Keratinocyte (primary cell): ENCODE measurements around the gene CHD1. TPM values are rescaled to one million over a fixed set of nuclear protein-coding genes. Genes with fewer than 3 reads are reported as not detected.

Source experiments
- DNase-seq: peaks from one replicate; pipeline ENCODE4 v3.0.0-alpha.2; 2011; ENCODE audit warnings: low read depth, missing footprints, low spot score
- FAIRE-seq: peaks from 2 replicates; lab custom pipeline; 2011; peaks lifted over from hg19 to GRCh38; lab: Jason Lieb, UNC
- H2AFZ ChIP-seq: 2 replicates; pipeline ENCODE4 v1.6.0; 2012; ENCODE audit warnings: low read length, control low read depth, inconsistent platforms; ENCODE audit not compliant: control insufficient read depth
- H3K27ac ChIP-seq: 2 replicates; pipeline ENCODE4 v1.5.1; 2011; ENCODE audit warnings: low read length; ENCODE audit not compliant: control insufficient read depth, insufficient read depth
- H3K27me3 ChIP-seq: 3 replicates; pipeline ENCODE4 v1.6.0; 2011; ENCODE audit warnings: low read length; ENCODE audit not compliant: control insufficient read depth, insufficient read depth; ENCODE audit errors: extremely low read depth
- H3K36me3 ChIP-seq, 2 experiments: 2 replicates in 1 of 2; 3 replicates in 1 of 2; pipeline ENCODE4 v1.5.1; 2011; ENCODE audit warnings: low read length in 2 of 2, mild to moderate bottlenecking in 1 of 2; ENCODE audit not compliant: control insufficient read depth in 2 of 2, insufficient read depth in 2 of 2; ENCODE audit errors: extremely low read depth in 1 of 2
- H3K4me1 ChIP-seq: 3 replicates; pipeline ENCODE4 v1.5.1; 2011; ENCODE audit warnings: low read length; ENCODE audit not compliant: control insufficient read depth, insufficient read depth; ENCODE audit errors: extremely low read depth
- H3K4me2 ChIP-seq: 3 replicates; pipeline ENCODE4 v1.6.0; 2011; ENCODE audit warnings: low read depth, low read length; ENCODE audit not compliant: control insufficient read depth, insufficient read depth; ENCODE audit errors: extremely low read depth
- H3K4me3 ChIP-seq, 3 experiments: fragments of 200-600 bp in 1 of 3; sonication (generic) in 1 of 3; 2 replicates in 2 of 3; 3 replicates in 1 of 3; pipeline ENCODE4 v1.5.1; 2011 to 2016; ENCODE audit warnings: low read length in 3 of 3, mild to moderate bottlenecking in 3 of 3, control low read depth in 2 of 3, inconsistent platforms in 1 of 3, low read depth in 1 of 3, mixed read lengths in 1 of 3, mixed run types in 1 of 3, moderate library complexity in 1 of 3; ENCODE audit not compliant: control insufficient read depth in 2 of 3, insufficient read depth in 2 of 3; ENCODE audit errors: extremely low read depth in 1 of 3
- H3K79me2 ChIP-seq: 2 replicates; pipeline ENCODE4 v1.6.0; 2012; ENCODE audit warnings: low read length; ENCODE audit not compliant: control insufficient read depth, insufficient read depth
- H3K9ac ChIP-seq: 3 replicates; pipeline ENCODE4 v1.6.0; 2011; ENCODE audit warnings: low read length; ENCODE audit not compliant: control insufficient read depth, insufficient read depth; ENCODE audit errors: extremely low read depth
- H3K9me1 ChIP-seq: 3 replicates; pipeline ENCODE4 v1.6.0; 2011; ENCODE audit warnings: low read length; ENCODE audit not compliant: control insufficient read depth, insufficient read depth; ENCODE audit errors: extremely low read depth
- H3K9me3 ChIP-seq: 2 replicates; pipeline ENCODE4 v1.5.1; 2012; ENCODE audit warnings: low read depth, low read length; ENCODE audit not compliant: control insufficient read depth
- H4K20me1 ChIP-seq: 3 replicates; pipeline ENCODE4 v1.6.0; 2011; ENCODE audit warnings: low read length; ENCODE audit not compliant: control insufficient read depth, insufficient read depth; ENCODE audit errors: extremely low read depth
- EZH2 ChIP-seq: IDR thresholded peaks from one replicate; pipeline ENCODE4 v1.6.1; 2012; ENCODE audit warnings: inconsistent platforms, mild to moderate bottlenecking, low read length, moderate library complexity
- dilution Hi-C: fragments of 300-500 bp; cut with MboI; formaldehyde crosslinking; loops from one replicate; pipeline ENCODE4 v1.7.0; 2020; ENCODE audit warnings: low sequenced_read_pairs; ENCODE audit not compliant: extremely low pct_ligation_motif_present
- polyA plus RNA-seq, 5 experiments: library from polyadenylated mRNA; depleted of rRNA in 3 of 5; stranded (reverse) in 3 of 5; stranded (forward) in 1 of 5; unstranded in 1 of 5; fragments of >200 nt; gene quantifications; 1 replicate in 1 of 5; 2 replicates in 3 of 5; 3 replicates in 1 of 5; pipeline versions ENCODE4 v1.2.1 to v1.2.3, GENCODE V29; 2011 to 2012; ENCODE audit warnings: missing spikeins in 2 of 5, low read depth in 1 of 5, low replicate concordance in 1 of 5
- TF ChIP-seq, protein P1 (sequence below), 3 experiments: IDR thresholded peaks in 1 of 3; conservative IDR thresholded peaks in 1 of 3; optimal IDR thresholded peaks in 1 of 3; 2 replicates in 2 of 3; 3 replicates in 1 of 3; pipeline versions ENCODE3 to v1.5.1; 2011; ENCODE audit warnings: low read length in 3 of 3, mild to moderate bottlenecking in 3 of 3, moderate library complexity in 2 of 3, control low read depth in 1 of 3, inconsistent platforms in 1 of 3; ENCODE audit not compliant: insufficient read depth in 2 of 3; ENCODE audit errors: extremely low read depth in 1 of 3

Gene CHD1
- polyA plus RNA-seq, 1 donor (not counting 4 experiments of a cell fraction or from before 2014, with no cell fraction given), result 26.5 TPM

DNA sequence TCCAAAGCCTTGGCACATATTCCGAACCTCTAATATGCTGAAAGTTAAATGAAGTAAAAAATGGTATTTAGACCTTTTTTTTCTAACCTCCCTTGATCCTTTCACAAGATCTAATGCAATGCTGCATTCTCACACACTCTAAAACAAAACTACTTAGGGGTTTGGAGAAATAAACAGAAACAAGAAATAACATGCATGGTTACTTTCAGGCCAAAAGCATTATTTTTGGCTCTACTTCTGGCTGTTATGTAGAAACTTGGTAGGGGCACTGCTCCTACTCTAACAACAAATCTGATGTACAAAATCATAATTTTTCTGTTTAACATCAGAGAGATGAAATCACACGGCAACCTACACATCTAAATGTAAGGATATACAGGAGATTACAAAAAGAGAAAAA is 51.2 kb downstream of the CHD1 start:
- Histone ChIP-seq H3K9me3 (no peaks in the 10 kb centered on the region), H3K79me2 (peaks cover 2% of the 10 kb centered on the region), H3K9me1 (no peaks in the 10 kb centered on the region), H3K27ac (no peak overlapping the region), H3K9ac (no peak overlapping the region), H3K27me3 (no peaks in the 10 kb centered on the region), H3K36me3 (peaks cover 1 to 4% of the 10 kb centered on the region in 2 experiments), H4K20me1 (no peaks in the 10 kb centered on the region), H3K4me3 (no peak overlapping the region), H2AFZ (no peak overlapping the region), H3K4me2 (no peak overlapping the region), H3K4me1 (peaks cover 3% of the 10 kb centered on the region)
- TF ChIP-seq, protein P1, sequence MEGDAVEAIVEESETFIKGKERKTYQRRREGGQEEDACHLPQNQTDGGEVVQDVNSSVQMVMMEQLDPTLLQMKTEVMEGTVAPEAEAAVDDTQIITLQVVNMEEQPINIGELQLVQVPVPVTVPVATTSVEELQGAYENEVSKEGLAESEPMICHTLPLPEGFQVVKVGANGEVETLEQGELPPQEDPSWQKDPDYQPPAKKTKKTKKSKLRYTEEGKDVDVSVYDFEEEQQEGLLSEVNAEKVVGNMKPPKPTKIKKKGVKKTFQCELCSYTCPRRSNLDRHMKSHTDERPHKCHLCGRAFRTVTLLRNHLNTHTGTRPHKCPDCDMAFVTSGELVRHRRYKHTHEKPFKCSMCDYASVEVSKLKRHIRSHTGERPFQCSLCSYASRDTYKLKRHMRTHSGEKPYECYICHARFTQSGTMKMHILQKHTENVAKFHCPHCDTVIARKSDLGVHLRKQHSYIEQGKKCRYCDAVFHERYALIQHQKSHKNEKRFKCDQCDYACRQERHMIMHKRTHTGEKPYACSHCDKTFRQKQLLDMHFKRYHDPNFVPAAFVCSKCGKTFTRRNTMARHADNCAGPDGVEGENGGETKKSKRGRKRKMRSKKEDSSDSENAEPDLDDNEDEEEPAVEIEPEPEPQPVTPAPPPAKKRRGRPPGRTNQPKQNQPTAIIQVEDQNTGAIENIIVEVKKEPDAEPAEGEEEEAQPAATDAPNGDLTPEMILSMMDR (optimal IDR thresholded peaks at IDR 0.05 in 1 of 3, IDR thresholded peaks at IDR 0.05 in 1 of 3, conservative IDR thresholded peaks at IDR 0.05 in 1 of 3; ENCODE audit: extremely low read depth in 1 of 3, insufficient read depth in 2 of 3, low read length in 3 of 3), result no peak
- TF ChIP-seq EZH2, result no peak
- FAIRE-seq (no peak), DNase-seq (no peak)
- dilution Hi-C loops, result no loop called here

DNA sequence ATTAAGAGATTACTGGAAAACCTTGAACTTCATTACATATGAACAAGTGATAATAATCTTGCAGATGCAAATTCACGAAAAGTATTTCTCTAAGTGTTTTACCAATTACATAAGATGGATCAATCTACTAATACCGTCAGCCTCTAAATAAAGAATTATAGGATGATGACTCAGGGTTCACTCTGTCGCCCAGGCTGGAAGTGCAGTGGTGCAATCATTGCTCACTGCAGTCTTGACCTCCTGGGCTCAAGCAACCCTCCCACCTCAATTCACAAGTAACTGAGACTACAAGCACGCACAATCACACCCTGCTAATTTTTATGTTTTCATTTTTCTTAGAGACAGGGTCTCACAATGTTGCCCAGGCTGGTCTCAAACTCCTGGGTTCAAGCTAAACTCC is 56.1 kb downstream of the CHD1 start:
- Histone ChIP-seq H3K36me3 (peaks cover 5 to 16% of the 10 kb centered on the region in 2 experiments), H3K9me1 (no peaks in the 10 kb centered on the region), H3K9ac (no peak overlapping the region), H2AFZ (no peak overlapping the region), H3K4me1 (no peaks in the 10 kb centered on the region), H3K79me2 (no peaks in the 10 kb centered on the region), H3K9me3 (no peaks in the 10 kb centered on the region), H4K20me1 (no peaks in the 10 kb centered on the region), H3K4me3 (no peak overlapping the region), H3K27ac (no peak overlapping the region), H3K4me2 (no peak overlapping the region), H3K27me3 (no peaks in the 10 kb centered on the region)
- no peak for TF ChIP-seq EZH2
- TF ChIP-seq, protein P1 (optimal IDR thresholded peaks at IDR 0.05 in 1 of 3, IDR thresholded peaks at IDR 0.05 in 1 of 3, conservative IDR thresholded peaks at IDR 0.05 in 1 of 3; ENCODE audit: extremely low read depth in 1 of 3, insufficient read depth in 2 of 3, low read length in 3 of 3), result no peak
- no peak for DNase-seq
- dilution Hi-C loops, result no loop called here
- no peak for FAIRE-seq
